Measurements from ENCODE around the gene CDK1. TPM values are rescaled to one million over a fixed set of nuclear protein-coding genes. Genes with fewer than 3 reads are reported as not detected.

The CDK1 gene
- total and polyA plus RNA-seq, 7 donors: 0.33 to 23.9 (median 2.7) TPM

- Histone ChIP-seq H3K36me3 (no peaks in the 10 kb centered on the region), H3K4me3 (no peak overlapping the region), H3K27me3 (no peaks in the 10 kb centered on the region), H3K9me3 (no peaks in the 10 kb centered on the region), H3K4me1 (no peaks in the 10 kb centered on the region), H3K27ac (no peak overlapping the region)
- no peak for DNase-seq
- no peak for TF ChIP-seq POLR2AphosphoS5 (IDR thresholded peaks at IDR 0.05)
- TF ChIP-seq EP300 (IDR thresholded peaks at IDR 0.05): no peak
- TF ChIP-seq POLR2A (IDR thresholded peaks at IDR 0.05): no peak
- no peak for TF ChIP-seq CTCF (IDR thresholded peaks at IDR 0.05)
- intact Hi-C loops (cut with DNase I): no loop called here
- 98 to 99% methylated on average over 3 of the region's 3 CpGs for WGBS, 2 donors
Measured at GRCh38 chr10:60795465-60796202, 17.4 kb downstream of the CDK1 start.

DNA sequence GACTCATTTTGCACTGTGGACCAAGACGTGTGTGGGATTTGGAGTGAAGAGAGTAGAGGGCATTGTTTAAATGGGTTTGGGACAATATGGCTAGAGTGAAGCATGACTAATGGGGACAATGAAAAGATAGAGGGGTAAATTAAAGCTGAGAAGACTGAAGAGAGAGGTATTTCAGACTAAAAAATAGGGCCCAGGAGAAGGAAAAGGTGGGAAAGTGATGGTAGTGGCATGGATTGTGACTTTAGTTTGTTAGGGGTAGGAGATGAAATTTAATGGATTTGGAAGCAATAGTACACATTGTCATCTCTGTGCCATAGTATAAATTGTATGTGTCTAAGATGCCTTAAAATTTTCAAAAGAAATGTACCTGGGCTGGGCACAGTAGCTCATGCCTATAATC lies 18.2 kb downstream of the CDK1 start:
- TF ChIP-seq POLR2A (IDR thresholded peaks at IDR 0.05) (no peak), EP300 (IDR thresholded peaks at IDR 0.05) (no peak), POLR2AphosphoS5 (IDR thresholded peaks at IDR 0.05) (no peak), CTCF (IDR thresholded peaks at IDR 0.05) (no peak)
- no peaks in the 10 kb centered on the region for H3K4me1 ChIP-seq
- 94 to 97% methylated on average over 1 of the region's 1 CpG for WGBS, 2 donors
- H3K4me3 ChIP-seq: no peak overlapping the region
- no peaks in the 10 kb centered on the region for H3K27me3 ChIP-seq
- intact Hi-C loops (cut with DNase I): no loop called here
- no peaks in the 10 kb centered on the region for H3K9me3 ChIP-seq
- H3K27ac ChIP-seq: no peak overlapping the region
- H3K36me3 ChIP-seq: no peaks in the 10 kb centered on the region
- no peak for DNase-seq

DNA sequence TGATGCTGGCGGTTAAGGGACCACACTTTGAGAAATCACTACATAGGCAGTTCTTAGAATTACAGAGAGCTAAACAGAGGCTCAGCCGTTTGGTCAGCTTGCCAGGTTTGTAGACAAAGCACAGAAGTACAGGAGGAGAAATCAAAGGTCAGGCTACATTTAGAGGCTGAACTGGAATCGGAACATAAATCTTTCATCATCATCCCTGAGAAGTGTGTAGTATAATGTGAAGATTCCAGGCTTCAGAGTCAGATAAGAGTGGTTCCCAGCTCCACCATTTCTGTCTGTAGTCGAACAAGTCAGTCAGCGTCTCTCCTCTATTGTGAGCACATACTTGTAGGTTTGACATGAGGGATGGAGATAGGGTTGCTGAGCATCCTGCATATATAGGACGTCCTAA lies 18.9 kb downstream of the CDK1 start:
- H3K9me3 ChIP-seq: no peaks in the 10 kb centered on the region
- TF ChIP-seq POLR2A (IDR thresholded peaks at IDR 0.05) (no peak), EP300 (IDR thresholded peaks at IDR 0.05) (no peak), CTCF (IDR thresholded peaks at IDR 0.05) (no peak), POLR2AphosphoS5 (IDR thresholded peaks at IDR 0.05) (no peak)
- no peak for DNase-seq
- H3K4me3 ChIP-seq: no peak overlapping the region
- no peaks in the 10 kb centered on the region for H3K36me3 ChIP-seq
- no peaks in the 10 kb centered on the region for H3K4me1 ChIP-seq
- WGBS, 2 donors: 75 to 79% methylated on average over 6 of the region's 6 CpGs
- no peak overlapping the region for H3K27ac ChIP-seq
- intact Hi-C loops (cut with DNase I): no loop called here
- no peaks in the 10 kb centered on the region for H3K27me3 ChIP-seq

- Histone ChIP-seq H3K36me3 (no peaks in the 10 kb centered on the region), H3K4me3 (no peak overlapping the region), H3K27me3 (no peaks in the 10 kb centered on the region), H3K27ac (no peak overlapping the region), H3K4me1 (no peaks in the 10 kb centered on the region), H3K9me3 (no peaks in the 10 kb centered on the region)
- TF ChIP-seq POLR2AphosphoS5 (IDR thresholded peaks at IDR 0.05) (no peak), CTCF (IDR thresholded peaks at IDR 0.05) (no peak), EP300 (IDR thresholded peaks at IDR 0.05) (no peak), POLR2A (IDR thresholded peaks at IDR 0.05) (no peak)
- intact Hi-C loops (cut with DNase I): no loop called here
- WGBS, 2 donors: 93 to 94% methylated on average over 3 of the region's 3 CpGs
- DNase-seq: no peak
Measured at GRCh38 chr10:60798031-60798430, 19.8 kb downstream of the CDK1 start.

GRCh38 chr10:60798870-60799269 lies 20.6 kb downstream of the CDK1 start:
- WGBS, 2 donors: 69 to 87% methylated on average over 4 of the region's 4 CpGs
- H3K4me3 ChIP-seq: no peak overlapping the region
- intact Hi-C loops (cut with DNase I): no loop called here
- DNase-seq: no peak
- no peaks in the 10 kb centered on the region for H3K4me1 ChIP-seq
- no peaks in the 10 kb centered on the region for H3K36me3 ChIP-seq
- TF ChIP-seq EP300 (IDR thresholded peaks at IDR 0.05) (no peak), POLR2A (IDR thresholded peaks at IDR 0.05) (no peak), POLR2AphosphoS5 (IDR thresholded peaks at IDR 0.05) (no peak), CTCF (IDR thresholded peaks at IDR 0.05) (no peak)
- H3K27me3 ChIP-seq: no peaks in the 10 kb centered on the region
- no peaks in the 10 kb centered on the region for H3K9me3 ChIP-seq
- H3K27ac ChIP-seq: no peak overlapping the region

All from sigmoid colon (tissue), 7 donors.